ENCODE results near the gene NRG3. TPM values are rescaled to one million over a fixed set of nuclear protein-coding genes. Genes with fewer than 3 reads are reported as not detected.

The NRG3 gene
- total RNA-seq, 1 experiment from 2014 or later = 0.08 TPM

DNA sequence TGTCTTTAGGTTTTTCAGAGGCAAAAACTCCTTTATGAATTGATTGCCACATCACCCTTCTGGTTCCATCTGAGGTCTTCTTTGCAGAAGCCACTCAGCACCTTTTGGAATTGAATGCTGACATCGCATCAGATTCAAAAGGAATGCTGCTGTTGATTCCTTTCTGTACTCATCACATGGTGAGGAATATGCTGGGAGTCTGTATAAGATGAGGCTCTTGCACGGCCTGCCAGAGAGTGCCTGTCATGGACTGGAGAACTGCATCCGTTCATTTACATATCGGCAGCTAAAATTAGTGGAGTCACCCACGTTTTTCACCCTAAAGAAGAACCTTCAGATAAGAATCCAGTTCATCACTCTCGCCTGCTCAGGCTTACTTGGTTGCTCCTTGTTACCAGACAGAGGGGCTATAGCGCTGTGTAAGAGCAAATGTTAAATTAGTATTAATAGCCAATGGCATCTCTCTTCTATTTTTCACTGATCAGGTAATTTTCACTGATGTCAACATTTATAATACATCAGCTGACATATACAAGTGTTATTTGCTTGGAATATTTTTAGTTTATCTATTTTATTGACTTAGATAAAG, 14.3 kb downstream of the NRG3 start:
- TF ChIP-seq, protein P1, sequence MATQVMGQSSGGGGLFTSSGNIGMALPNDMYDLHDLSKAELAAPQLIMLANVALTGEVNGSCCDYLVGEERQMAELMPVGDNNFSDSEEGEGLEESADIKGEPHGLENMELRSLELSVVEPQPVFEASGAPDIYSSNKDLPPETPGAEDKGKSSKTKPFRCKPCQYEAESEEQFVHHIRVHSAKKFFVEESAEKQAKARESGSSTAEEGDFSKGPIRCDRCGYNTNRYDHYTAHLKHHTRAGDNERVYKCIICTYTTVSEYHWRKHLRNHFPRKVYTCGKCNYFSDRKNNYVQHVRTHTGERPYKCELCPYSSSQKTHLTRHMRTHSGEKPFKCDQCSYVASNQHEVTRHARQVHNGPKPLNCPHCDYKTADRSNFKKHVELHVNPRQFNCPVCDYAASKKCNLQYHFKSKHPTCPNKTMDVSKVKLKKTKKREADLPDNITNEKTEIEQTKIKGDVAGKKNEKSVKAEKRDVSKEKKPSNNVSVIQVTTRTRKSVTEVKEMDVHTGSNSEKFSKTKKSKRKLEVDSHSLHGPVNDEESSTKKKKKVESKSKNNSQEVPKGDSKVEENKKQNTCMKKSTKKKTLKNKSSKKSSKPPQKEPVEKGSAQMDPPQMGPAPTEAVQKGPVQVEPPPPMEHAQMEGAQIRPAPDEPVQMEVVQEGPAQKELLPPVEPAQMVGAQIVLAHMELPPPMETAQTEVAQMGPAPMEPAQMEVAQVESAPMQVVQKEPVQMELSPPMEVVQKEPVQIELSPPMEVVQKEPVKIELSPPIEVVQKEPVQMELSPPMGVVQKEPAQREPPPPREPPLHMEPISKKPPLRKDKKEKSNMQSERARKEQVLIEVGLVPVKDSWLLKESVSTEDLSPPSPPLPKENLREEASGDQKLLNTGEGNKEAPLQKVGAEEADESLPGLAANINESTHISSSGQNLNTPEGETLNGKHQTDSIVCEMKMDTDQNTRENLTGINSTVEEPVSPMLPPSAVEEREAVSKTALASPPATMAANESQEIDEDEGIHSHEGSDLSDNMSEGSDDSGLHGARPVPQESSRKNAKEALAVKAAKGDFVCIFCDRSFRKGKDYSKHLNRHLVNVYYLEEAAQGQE (IDR thresholded peaks at IDR 0.05; ENCODE audit: insufficient read depth in 1 of 2, low read depth in 2 of 2, low read length in 1 of 2) = no peak
- no peak for TF ChIP-seq POLR2AphosphoS5 (IDR thresholded peaks at IDR 0.05; ENCODE audit: low read depth, low read length)
- TF ChIP-seq TCF7L2 (IDR thresholded peaks at IDR 0.05; ENCODE audit: low read depth, low read length) = no peak
- TF ChIP-seq SIN3A (IDR thresholded peaks at IDR 0.05; ENCODE audit: borderline replicate concordance, insufficient read depth, low read depth, low read length) = no peak
- TF ChIP-seq, protein P2, sequence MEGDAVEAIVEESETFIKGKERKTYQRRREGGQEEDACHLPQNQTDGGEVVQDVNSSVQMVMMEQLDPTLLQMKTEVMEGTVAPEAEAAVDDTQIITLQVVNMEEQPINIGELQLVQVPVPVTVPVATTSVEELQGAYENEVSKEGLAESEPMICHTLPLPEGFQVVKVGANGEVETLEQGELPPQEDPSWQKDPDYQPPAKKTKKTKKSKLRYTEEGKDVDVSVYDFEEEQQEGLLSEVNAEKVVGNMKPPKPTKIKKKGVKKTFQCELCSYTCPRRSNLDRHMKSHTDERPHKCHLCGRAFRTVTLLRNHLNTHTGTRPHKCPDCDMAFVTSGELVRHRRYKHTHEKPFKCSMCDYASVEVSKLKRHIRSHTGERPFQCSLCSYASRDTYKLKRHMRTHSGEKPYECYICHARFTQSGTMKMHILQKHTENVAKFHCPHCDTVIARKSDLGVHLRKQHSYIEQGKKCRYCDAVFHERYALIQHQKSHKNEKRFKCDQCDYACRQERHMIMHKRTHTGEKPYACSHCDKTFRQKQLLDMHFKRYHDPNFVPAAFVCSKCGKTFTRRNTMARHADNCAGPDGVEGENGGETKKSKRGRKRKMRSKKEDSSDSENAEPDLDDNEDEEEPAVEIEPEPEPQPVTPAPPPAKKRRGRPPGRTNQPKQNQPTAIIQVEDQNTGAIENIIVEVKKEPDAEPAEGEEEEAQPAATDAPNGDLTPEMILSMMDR (IDR thresholded peaks at IDR 0.05) = no peak
- Histone ChIP-seq H3K9me3 (ENCODE audit: control insufficient read depth, insufficient read depth, low read depth, low read length) (no peaks in the 10 kb centered on the region), H3K4me1 (ENCODE audit: control insufficient read depth, insufficient read depth, low read length) (no peaks in the 10 kb centered on the region), H3K27me3 (ENCODE audit: control insufficient read depth, insufficient read depth, low read length) (no peaks in the 10 kb centered on the region), H3K36me3 (ENCODE audit: control insufficient read depth, insufficient read depth, low read length) (no peaks in the 10 kb centered on the region), H3K27ac (ENCODE audit: low read length) (no peak overlapping the region), H3K4me3 (ENCODE audit: low read depth in 2 of 2, low read length in 2 of 2) (no peak overlapping the region)
- DNase-seq (ENCODE audit: low read depth, low spot score) (no peak), ATAC-seq (no peak)
- CTCF ChIA-PET = no interaction called here
- BruUV-seq (replicated peaks) = no TSS peak
- in situ Hi-C loops (cut with HindIII; ENCODE audit: low pct_unique_long_range_greater_than_20kb, low sequenced_read_pairs) = no loop called here
- intact Hi-C loops (cut with micrococcal nuclease; ENCODE audit: unreplicated experiment) = no loop called here
- POLR2A ChIA-PET = interaction anchor here (0.6 kb wide), 1 partner anchor 41 kb away, joined by 3 read pairs; no protein-coding TSS in a partner anchor

DNA sequence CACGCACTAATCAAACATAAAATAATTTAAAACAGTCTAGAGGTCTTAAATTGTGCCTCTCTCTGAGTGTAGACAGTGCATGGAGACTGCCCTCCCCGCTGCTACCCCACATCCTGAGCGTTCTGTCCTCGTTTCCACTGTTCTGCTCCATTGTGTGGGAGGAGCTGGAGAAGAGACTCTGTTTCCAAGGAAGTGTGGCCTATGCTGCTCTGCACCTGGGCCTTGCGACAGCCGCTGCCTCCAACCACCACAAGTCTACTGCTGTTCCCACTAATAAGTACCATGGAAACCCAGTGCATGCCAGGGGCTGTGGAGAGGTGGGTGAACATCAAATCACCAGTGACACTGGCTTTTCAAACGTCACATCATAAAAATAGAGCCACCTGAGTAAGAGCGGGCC, 19.6 kb downstream of the NRG3 start:
- Histone ChIP-seq H3K4me1 (ENCODE audit: control insufficient read depth, insufficient read depth, low read length) (no peaks in the 10 kb centered on the region), H3K27me3 (ENCODE audit: control insufficient read depth, insufficient read depth, low read length) (no peaks in the 10 kb centered on the region), H3K36me3 (ENCODE audit: control insufficient read depth, insufficient read depth, low read length) (no peaks in the 10 kb centered on the region), H3K4me3 (ENCODE audit: low read depth in 2 of 2, low read length in 2 of 2) (no peak overlapping the region), H3K9me3 (ENCODE audit: control insufficient read depth, insufficient read depth, low read depth, low read length) (no peaks in the 10 kb centered on the region), H3K27ac (ENCODE audit: low read length) (no peak overlapping the region)
- TF ChIP-seq, protein P1 (IDR thresholded peaks at IDR 0.05; ENCODE audit: insufficient read depth in 1 of 2, low read depth in 2 of 2, low read length in 1 of 2) = no peak
- TF ChIP-seq TCF7L2 (IDR thresholded peaks at IDR 0.05; ENCODE audit: low read depth, low read length) = no peak
- no peak for TF ChIP-seq SIN3A (IDR thresholded peaks at IDR 0.05; ENCODE audit: borderline replicate concordance, insufficient read depth, low read depth, low read length)
- ChIA-PET CTCF (no interaction called here), POLR2A (no interaction called here)
- intact Hi-C loops (cut with micrococcal nuclease; ENCODE audit: unreplicated experiment) (no loop called here), in situ Hi-C loops (cut with HindIII; ENCODE audit: low pct_unique_long_range_greater_than_20kb, low sequenced_read_pairs) (no loop called here)
- DNase-seq (ENCODE audit: low read depth, low spot score) (no peak), ATAC-seq (no peak)
- BruUV-seq (replicated peaks) = no TSS peak

All from Panc1 (cell line).